GM21381 (cell line): ENCODE data around the gene THADA.
"Not testable (repeated sequence)": the region's sequence is repeated elsewhere in the genome, so short reads cannot be mapped to it uniquely, and the experiment has no call there.

ENCODE experiments used
- ATAC-seq: cut with Tn5 transposase; IDR thresholded peaks from one replicate; pipeline ENCODE4 v1.9.1; 2021; ENCODE audit warnings: mild to moderate bottlenecking, moderate library complexity; ENCODE audit not compliant: unreplicated experiment

The THADA gene

GRCh38 chr2:43600596-43600995 lies 4.8 kb upstream of the THADA start:
- ATAC-seq = not testable (repeated sequence)

GRCh38 chr2:43594875-43595274 lies 963 bp downstream of the THADA start:
- no peak for ATAC-seq

GRCh38 chr2:43593254-43593653 lies 2.6 kb downstream of the THADA start:
- no peak for ATAC-seq

- no peak for ATAC-seq
Observed at GRCh38 chr2:43592443-43592842, 3.4 kb downstream of the THADA start.

- no peak for ATAC-seq
Observed at GRCh38 chr2:43585708-43586107, 10.1 kb downstream of the THADA start.

GRCh38 chr2:43579275-43579981 lies 16.4 kb downstream of the THADA start:
- no peak for ATAC-seq

GRCh38 chr2:43576981-43577892 lies 18.6 kb downstream of the THADA start:
- ATAC-seq = no peak

GRCh38 chr2:43572244-43572643 lies 23.6 kb downstream of the THADA start:
- no peak for ATAC-seq

GRCh38 chr2:43569921-43570320 lies 25.9 kb downstream of the THADA start:
- peak; percentile 64 for ATAC-seq

- no peak for ATAC-seq
Observed at GRCh38 chr2:43568228-43568627, 27.6 kb downstream of the THADA start.

- ATAC-seq = no peak
Observed at GRCh38 chr2:43566461-43566729, 29.4 kb downstream of the THADA start.

GRCh38 chr2:43563679-43564078 lies 32.2 kb downstream of the THADA start:
- no peak for ATAC-seq

- no peak for ATAC-seq
Observed at GRCh38 chr2:43560231-43560547, 35.6 kb downstream of the THADA start.

GRCh38 chr2:43559391-43560230 lies 36.2 kb downstream of the THADA start:
- ATAC-seq = peak; percentile 83

- no peak for ATAC-seq
Observed at GRCh38 chr2:43557196-43557595, 38.6 kb downstream of the THADA start.

- ATAC-seq = no peak
Observed at GRCh38 chr2:43556256-43556655, 39.6 kb downstream of the THADA start.

- no peak for ATAC-seq
Observed at GRCh38 chr2:43553341-43553855, 42.4 kb downstream of the THADA start.

GRCh38 chr2:43551990-43552389 lies 43.8 kb downstream of the THADA start:
- ATAC-seq = no peak

- ATAC-seq = not testable (repeated sequence)
Observed at GRCh38 chr2:43548381-43548780, 47.5 kb downstream of the THADA start.

GRCh38 chr2:43542285-43542933 lies 53.4 kb downstream of the THADA start:
- ATAC-seq = no peak

GRCh38 chr2:43541165-43541564 lies 54.7 kb downstream of the THADA start:
- no peak for ATAC-seq
